ENCODE results near the gene RDH14.
A peak's percentile ranks its signal among the peaks of the same experiment; 100 is the strongest.

RDH14 gene

GRCh38 chr2:18566145-18566769 is 5.8 kb upstream of the RDH14 start:
- DNase-seq: no peak

GRCh38 chr2:18560797-18561085 is 288 bp upstream of the RDH14 start:
- no peak for DNase-seq

GRCh38 chr2:18559531-18560030 is 872 bp downstream of the RDH14 start:
- DNase-seq: peak in 5 of 56 donors; percentile 10 to 39 (median 26)

GRCh38 chr2:18558458-18558857 is 2.0 kb downstream of the RDH14 start:
- DNase-seq: no peak

GRCh38 chr2:18557121-18557520 is 3.3 kb downstream of the RDH14 start:
- no peak for DNase-seq

- DNase-seq: no peak
Measured at GRCh38 chr2:18552351-18553077, 7.9 kb downstream of the RDH14 start.

GRCh38 chr2:18551623-18552022 is 8.8 kb downstream of the RDH14 start:
- DNase-seq: no peak

GRCh38 chr2:18551169-18551568 is 9.3 kb downstream of the RDH14 start:
- DNase-seq: no peak

GRCh38 chr2:18550433-18550832 is 10.0 kb downstream of the RDH14 start:
- no peak for DNase-seq

GRCh38 chr2:18549083-18549482 is 11.4 kb downstream of the RDH14 start:
- no peak for DNase-seq

GRCh38 chr2:18548621-18549020 is 11.8 kb downstream of the RDH14 start:
- no peak for DNase-seq

- DNase-seq: no peak
Measured at GRCh38 chr2:18546567-18546966, 13.9 kb downstream of the RDH14 start.

- no peak for DNase-seq
Measured at GRCh38 chr2:18545384-18545783, 15.1 kb downstream of the RDH14 start.

GRCh38 chr2:18544171-18544570 is 16.3 kb downstream of the RDH14 start:
- DNase-seq: no peak

GRCh38 chr2:18540872-18541271 is 19.6 kb downstream of the RDH14 start:
- no peak for DNase-seq

GRCh38 chr2:18536697-18537096 is 23.8 kb downstream of the RDH14 start:
- no peak for DNase-seq

- DNase-seq: no peak
Measured at GRCh38 chr2:18536100-18536499, 24.4 kb downstream of the RDH14 start.

- no peak for DNase-seq
Measured at GRCh38 chr2:18531194-18531593, 29.3 kb downstream of the RDH14 start.

GRCh38 chr2:18527822-18528221 is 32.6 kb downstream of the RDH14 start:
- no peak for DNase-seq

GRCh38 chr2:18527326-18527725 is 33.1 kb downstream of the RDH14 start:
- no peak for DNase-seq

- DNase-seq: no peak
Measured at GRCh38 chr2:18526429-18526828, 34.0 kb downstream of the RDH14 start.

- DNase-seq: no peak
Measured at GRCh38 chr2:18525852-18526251, 34.6 kb downstream of the RDH14 start.

GRCh38 chr2:18525236-18525635 is 35.2 kb downstream of the RDH14 start:
- no peak for DNase-seq

Data from nucleus accumbens (tissue), 56 donors.